ENCODE measurements around the gene CARD9.
"Not testable (repeated sequence)": the region's sequence is repeated elsewhere in the genome, so short reads cannot be mapped to it uniquely, and the experiment has no call there.

CARD9 gene

DNA sequence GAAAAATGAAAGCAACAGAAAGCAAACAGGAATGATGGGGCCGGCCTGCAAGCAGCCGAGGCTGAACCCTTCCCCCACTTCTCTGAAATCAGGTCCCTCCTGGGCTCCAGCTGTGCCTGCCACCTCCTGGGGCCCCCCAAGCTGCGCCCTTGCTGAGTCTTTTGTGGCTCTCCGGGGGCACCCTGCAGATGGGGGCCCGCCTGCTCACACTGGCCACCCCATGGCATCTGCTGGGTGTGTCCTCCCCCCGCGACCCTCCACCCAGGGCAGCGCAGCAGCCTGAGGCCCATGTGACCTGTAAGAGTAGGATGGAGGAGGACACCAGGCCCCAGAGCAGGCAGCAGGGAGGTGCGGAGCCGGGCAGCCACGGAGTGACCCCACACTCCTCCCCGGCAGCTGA, 40.4 kb downstream of the CARD9 start:
- DNase-seq, result no peak

DNA sequence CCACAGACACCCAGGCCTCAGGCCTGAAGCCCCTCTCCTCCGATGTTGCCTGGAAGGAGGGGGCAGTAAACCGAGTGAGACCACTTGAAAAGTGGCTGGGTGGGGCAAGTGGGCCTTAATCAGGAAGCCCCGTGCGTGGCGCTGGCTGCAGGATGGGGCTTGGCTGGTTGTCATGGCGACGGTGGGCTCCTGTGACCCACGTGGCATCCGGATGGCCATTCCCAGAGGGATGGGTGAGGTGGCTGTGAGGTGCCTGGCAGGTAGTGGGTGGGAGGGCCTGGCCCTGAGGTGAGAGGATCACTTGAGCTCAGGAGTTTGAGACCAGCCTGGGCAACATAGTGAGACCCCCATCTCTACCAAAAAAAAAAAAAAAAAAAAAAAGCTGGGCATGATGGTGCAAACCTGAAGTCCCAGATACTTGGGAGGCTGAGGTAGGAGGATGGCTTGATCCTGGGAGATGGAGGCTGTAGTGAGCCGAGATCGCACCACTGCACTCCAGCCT, 40.9 kb downstream of the CARD9 start:
- DNase-seq, result no peak

DNA sequence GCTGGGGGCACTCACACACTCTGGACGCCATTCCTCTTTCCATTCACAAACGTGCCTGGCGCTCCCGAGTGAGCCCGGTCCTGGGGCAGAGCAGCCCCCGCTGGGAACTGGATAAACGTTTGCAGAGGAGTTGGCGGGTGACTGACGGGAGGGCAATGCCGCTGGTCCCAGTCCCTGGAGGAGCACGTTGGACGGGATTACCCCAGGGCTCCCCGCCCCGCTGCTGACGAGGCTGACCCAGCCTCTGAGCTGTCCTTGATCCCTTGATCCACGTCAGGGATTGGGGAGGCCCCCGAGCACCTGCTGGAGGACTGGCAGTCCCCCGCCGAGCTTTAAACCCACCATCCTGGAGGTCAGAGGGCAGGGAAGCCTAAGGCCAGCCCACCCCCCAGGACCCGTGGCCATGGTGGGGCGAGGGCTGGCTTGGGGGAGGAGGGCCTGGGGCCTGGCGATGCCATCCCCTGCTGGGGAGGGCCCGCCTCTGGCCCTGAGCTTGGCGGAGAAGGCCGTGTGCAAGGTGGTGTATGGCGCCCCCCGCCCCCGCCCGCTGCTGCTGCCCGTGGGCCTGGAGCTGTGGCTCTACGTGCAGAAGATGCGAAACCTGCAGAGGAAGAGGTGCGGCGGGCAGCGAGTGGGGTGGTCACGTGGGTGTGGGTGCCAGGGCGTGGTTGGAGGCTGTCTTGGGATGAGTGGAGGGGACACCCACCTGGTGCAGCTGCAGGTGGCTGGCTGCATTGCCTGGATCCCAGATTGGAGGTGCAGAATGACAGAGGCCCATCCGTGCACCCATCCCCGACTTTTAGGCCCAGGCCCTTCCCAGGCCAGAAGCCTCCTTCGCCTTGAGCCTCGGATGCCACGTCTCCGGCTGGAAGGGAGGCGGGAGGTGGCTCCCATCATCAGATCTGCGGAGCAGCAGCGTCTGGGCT, 41.6 kb downstream of the CARD9 start:
- DNase-seq, result no peak

DNA sequence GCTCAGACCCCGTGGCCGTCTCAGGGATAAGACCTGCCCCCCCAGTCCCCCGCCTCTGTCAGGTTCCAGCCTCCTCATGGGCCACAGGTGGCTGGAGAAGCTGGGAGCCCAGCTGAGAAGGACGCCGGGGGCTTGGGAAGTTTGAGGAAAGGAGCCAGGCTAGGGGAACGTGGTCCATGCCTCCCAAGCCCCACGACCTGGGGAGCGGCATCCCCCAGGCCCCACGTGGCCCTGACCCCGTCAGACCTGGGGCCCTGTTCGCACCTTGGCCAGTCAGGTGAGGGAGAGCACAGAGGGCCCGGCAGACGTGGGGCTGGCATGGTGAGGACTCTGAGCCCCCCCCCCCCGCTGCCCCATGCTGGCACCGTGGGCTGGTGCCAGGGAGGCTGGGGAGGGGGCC, 42.4 kb downstream of the CARD9 start:
- no peak for DNase-seq

DNA sequence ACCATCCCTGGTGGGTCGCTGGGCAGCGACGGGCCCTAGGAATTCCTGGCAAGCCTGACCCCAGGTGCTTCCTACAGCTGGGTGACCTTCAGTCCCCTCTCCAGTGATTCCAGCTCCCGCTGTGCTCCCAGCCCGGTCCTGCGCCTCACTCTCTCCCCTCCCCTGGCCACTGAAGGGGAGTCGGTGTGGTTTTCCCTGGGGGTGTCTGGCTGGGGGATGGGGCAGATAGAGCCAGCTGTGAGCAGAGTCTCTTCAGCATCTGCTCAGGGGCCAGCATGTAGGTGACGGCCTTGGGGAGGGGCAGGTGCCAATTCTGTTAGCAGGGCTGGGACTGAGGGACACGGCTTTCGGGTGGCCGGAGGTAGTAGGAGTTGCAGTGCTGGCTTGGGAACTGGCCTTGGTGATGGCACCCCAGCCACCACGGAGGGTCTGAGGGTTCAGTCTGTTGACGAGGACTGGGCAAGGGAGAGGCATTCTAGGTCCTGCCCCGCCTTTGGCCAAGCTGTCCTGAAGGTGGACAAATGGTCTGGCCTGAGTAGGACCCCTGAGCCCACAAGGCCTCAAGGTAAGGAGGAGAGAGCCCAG, 43.0 kb downstream of the CARD9 start:
- no peak for DNase-seq

DNA sequence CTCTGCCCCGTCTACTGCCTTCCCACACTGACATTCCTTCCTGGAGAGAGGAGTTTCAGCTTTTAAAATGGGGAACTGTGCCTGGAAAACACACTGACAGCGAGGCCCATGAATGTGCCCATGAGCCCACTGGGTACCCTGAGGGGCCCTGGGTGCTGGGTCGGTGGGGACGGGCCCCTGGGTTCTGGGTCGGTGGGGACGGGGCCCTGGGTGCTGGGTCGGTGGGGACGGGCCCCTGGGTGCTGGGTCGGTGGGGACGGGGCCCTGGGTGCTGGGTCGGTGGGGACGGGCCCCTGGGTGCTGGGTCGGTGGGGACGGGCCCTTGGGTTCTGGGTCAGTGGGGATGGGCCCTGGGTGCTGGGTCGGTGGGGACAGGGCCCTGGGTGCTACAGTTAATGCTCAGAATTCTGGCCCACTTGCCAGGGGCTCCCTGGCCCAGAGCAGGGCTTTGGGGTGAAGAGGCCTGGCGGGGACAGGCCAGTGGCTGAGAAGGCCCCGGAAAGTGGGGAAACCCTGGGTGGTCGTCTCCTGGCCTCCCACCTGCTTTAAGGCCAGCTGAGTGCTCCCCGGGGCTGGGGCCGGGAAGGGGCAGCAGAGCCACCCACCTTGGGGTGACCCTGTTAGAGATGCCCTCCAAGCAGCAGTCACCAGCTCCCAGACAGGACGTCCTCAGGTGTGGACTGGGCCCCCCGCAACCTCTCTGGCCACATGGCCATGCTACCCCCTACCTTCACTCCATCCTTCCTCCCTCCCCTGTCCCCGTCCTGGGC, 43.6 kb downstream of the CARD9 start:
- no peak for DNase-seq

DNA sequence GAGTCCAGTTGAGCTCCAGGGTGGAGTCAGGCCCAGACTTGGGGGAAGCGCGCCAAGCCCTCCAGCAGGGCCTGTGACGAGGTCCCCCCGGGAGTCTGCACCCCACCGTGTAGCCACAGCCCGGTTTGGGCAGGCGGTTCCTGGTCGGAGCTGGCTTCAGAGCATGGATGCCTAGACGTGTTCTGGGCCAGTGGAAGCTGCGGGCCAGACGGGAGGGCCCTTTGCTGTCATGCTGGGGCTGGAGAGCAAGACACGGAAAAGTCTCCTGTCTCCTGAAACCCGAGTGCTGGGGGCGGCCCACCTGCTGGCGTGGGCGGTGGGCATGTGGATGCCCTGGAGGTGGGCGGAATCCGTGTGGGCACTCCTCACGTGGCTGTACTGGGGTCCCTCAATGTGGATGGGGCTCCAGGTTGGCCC, 44.2 kb downstream of the CARD9 start:
- no peak for DNase-seq

DNA sequence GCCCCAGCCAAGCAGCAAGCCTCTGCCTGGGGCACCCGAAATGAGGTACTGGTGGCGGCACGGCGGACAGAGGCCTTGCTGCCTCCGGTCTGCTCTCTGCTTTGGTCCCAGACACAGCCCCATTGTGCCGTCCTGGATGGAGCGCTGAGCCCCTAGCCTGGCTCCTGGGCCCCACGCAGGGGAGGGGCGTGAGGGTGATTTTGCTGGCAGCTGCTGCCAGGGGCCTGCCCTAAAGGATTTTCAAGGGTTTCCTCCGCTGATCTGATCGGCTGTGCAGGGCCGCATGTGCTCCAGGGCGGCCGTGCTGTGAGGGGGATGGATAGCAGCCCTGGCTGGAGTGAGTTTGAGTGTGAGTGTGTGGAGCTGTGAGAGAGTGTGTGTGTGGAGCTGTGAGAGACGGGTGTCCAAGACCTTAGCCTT, 44.8 kb downstream of the CARD9 start:
- DNase-seq, result no peak

DNA sequence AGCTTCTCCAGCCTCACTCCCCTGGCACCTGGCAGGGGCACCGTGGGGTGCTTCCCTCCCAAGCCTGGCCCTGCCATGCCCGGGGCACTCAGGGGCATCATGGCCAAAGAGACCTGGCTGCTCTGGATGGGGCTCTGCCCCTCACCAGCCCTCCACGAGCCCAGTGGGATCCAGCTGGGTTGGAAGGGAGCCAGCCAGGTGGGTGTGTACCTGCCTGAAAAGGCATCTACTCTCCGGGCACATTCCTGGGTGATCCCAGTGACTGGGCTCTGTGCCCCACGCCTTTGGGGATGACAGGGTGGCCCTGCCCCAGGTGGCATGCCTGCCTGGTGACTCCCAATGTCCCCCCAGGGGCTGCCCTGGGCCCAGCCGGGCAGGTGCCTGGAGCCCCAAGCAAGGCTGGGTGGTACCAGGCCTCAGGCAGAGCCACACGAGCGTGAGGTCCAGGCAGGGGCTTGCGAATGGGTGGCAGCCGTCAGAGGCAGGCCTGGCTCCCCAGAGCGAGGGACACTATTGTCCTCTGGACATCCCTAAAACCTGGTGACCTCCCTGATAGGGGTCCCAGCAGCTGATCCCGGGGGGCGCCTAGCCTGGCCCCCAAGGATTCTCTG, 45.4 kb downstream of the CARD9 start:
- no peak for DNase-seq

DNA sequence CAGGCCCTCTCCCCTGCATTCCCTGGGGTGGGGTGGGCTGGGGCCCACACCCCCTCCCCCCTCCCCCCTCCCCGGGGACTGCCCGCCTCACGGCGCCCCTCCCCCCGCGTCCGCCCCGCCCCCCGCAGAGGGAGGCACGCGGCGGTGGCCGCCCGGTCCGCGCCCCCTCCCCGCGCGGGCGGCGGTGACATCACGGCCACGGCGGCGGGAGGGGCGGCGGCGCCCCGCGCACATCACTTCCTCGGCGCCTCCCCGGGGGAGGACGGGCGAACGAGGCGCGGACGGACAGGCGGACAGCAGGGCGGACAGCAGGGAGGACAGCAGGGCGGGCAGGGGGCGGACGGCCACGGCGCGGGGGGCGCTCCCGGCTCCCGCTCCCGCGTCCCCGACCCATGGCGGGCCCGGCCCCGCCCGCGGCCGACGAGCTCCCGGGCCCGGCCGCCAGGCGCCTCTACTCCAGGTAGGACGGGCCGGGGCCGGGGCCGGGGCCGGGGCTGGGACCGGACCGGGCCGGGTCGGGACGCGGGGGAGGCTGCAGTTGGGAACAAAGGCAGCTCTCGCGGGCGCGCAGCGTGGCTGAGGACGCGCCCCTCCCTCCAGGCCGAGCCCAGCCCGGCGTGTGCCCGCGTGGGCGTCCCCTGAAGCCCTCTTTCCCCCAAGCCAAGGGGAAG, 46.0 kb downstream of the CARD9 start, which contains the start of gene GPSM1:
TSS of gene GPSM1 (plus strand) at position 236 of the 671 bp plus-strand sequence. CDS start at position 393, 157 bp downstream.
- DNase-seq, result peak; percentile 14

DNA sequence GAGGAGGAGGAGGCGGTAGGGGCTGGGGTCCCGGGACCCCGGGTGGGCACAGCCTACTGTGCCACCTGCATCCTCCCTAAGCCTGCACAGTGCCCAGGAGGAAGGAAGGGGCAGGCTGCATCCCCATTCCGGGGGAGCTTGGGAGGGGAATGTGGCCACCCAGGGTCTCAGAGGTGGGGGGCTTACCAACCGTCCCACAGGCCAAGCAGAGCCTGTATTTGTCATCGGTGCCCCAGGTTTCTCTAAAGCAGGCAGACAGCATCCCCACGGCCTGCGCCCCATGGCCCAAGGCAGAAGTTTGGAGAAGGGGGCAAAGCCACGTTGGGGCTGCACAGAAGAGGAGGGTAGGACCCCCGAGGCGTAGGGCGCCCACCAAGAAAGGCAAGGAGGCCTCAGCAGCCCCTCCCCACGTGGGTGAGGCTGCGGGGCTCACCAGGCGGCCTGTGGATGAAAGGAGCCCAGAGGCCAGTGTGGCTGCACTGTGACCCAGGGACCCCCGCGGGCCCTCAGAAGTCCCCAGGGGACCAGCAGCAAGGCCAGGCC, 46.6 kb downstream of the CARD9 start:
- DNase-seq, result no peak

DNA sequence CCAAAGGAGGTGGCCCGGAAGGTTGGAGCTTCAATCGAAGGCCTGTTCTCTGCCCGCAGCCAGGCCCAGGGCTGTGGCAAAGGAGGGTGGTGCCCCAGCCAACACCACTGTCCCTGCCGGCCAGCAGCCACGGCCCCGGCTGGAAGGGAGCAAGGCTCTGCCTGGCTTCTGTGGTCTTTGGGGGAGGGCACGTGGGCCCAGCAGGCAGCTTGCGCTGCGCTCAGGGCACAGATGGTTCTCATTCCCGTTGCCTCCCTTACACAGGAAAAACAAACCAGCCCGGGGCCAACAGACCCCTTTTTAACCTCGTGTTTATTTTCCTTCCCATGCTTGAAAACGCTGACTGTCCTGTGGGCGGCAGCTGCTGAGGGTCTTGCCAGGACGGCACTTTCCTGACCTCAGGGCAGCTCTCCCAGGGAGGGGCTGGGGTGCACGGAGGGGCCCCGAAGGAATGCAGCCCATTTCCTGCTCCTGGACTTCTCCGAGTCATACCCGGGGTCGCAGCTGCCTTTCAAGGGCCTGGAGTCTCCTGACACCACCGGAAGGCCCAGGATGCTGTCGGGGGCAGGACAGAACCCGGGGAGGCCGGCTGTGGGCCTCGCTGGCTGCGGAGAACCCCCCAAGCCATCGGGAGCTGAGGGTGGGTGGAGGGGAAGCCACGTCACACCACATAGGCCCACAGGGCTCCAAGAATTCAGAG, 47.3 kb downstream of the CARD9 start:
- DNase-seq, result no peak

DNA sequence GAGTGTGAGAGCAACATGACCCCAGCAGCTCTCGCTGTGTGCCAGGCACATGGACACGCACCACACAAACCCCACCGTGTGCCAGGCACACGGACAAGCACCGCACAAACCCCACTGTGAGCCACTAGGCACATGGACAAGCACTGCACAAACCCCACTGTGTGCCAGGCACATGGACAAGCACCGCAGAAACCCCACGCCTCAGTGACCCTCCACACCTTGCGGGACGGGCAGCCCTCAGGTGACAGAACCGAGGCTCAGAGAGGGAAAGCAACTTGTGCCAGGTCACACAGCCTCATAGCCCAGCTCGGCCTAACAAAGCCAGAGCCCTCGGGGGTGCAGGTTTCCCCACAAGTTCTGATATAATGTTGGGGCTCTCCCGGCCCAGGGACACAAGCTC, 48.1 kb downstream of the CARD9 start:
- no peak for DNase-seq

DNA sequence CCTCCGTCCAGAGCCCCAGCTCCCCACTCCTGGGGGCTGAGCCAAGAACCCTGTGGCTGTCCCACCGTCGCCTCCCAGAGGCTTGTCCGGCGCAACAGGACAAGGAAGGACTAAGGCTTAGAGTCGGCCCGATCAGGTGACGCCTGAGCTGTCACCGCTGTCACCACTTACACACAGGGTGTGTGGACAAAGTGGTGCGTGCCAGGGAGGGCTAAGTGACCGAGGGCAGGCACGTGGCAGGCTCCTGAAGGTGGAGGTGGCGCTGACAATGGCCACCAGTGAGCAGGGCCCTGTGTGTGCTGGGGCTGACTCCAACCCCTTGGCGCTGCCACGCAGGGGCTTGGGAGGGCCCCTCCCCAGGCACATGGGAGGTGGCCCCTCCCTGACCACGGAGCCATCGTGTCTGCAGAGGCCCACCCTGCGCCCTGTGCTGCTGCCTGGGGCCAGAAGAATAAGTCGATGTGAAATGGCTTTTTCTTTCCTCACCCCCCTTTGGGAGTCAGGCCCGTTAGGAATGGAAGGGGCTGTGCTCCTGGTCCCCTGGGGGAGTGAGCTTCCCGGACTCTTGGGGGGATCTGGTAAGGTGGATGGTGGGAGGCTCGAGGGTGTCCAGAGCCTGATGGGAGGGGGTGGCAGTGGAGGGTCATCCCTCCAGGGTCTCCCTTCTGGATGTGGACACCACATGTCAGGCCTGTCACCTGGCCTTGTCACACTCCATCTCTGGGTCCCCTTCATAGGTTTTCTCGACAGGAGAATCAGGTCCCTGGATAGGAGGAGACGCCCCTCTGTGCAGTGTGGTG, 48.8 kb downstream of the CARD9 start:
- DNase-seq, result no peak

DNA sequence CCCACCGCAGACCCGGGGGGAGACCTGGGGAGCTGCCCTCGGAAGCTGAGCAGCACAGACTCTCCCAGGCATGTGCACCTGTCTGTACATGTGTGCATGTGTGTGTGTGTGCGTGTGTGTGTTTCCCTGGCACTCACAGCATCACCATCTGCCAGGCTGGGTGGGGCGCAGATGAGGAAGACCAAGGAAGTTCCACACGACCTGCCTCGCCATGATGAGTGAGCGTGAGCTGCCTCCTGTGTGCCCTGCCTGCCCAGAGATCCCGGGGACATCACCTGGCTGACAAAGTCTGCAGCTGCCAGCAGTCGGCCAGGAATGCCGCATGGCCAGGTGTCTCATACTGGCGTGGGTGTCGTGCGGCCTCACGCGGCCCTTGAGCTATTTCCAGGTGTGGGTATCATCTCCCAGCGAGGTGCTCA, 50.1 kb downstream of the CARD9 start:
- DNase-seq, result no peak

DNA sequence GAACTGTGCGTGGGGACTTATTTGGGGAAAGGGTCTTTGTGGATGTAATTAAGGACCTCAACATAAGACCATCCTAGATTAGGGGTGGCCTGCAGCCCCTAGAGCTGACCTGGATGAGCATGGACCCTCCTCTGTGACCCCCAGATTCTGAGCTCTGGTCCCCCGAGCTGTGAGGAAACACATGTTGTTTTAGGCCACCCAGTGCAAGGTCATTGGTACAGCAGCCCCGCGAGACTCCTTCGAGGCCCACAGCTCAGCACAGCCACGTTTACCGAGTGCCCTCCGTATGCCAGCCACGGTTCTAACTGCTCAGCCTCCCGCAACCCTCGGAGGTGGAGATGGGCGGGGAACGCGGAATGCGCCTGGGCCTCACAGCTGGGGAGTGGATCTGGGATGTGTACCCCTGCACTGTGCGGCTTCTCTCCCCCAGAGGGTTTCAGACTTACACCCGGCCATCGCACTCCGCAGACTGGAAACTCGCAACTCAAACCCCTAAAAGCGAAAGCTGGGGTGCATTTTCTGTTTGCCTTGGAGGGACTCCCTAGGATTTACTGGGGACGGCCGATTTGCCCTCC, 50.6 kb downstream of the CARD9 start:
- no peak for DNase-seq

DNA sequence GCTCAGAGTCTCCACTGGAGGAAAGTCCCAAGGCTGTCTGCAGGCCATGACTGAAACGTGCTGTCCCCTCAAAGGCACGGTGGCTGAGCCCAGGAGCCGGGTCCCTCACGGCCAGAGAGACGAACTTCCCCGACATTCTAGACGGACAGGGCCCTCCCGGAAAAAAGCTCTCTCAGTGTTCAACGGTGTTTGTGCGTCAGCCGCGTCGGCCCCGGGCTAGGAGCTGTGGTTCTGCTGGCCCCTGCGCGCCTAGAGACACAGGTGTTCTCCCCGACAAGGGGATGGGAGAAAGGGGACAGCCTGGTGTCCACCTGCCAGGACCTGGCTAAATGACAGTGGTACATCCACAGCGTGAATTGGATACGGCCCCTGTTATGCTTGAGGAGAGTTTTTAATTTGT, 51.9 kb downstream of the CARD9 start:
- no peak for DNase-seq

DNA sequence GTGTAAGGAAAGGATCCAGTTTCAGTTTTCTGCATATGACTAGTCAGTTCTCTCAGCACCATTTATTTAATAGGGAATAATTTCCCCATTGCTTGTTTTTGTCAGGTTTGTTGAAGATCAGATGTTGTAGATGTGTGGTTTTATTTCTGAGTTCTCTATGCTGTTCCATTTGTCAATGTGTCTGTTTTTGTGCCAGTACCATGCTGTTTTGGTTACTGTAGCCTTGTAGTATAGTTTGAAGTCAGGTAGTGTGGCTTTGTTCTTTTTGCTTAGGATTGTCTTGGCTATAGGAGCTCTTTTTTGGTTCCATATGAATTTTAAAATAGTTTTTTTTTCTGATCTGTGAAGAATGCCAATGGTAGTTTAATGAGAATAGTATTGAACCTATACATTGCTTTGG, 52.5 kb downstream of the CARD9 start:
- DNase-seq, result not testable (repeated sequence)

DNA sequence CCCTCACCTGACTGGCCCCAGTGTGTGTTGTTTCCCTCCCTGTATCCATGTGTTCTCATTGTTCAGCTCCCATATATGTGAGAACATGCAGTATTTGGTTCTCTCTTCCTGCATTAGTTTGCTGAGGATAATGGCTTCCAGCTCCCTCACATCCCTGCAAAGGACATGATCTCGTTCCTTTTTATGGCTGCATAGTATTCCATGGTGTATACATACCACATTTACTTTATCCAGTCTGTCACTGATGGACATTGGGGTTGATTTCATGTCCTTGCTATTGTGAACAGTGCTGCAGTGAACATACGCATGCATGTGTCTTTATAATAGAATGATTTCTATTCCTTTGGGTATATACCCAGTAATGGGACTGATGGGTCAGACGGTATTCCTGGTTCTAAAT, 53.5 kb downstream of the CARD9 start:
- not testable (repeated sequence) for DNase-seq

DNA sequence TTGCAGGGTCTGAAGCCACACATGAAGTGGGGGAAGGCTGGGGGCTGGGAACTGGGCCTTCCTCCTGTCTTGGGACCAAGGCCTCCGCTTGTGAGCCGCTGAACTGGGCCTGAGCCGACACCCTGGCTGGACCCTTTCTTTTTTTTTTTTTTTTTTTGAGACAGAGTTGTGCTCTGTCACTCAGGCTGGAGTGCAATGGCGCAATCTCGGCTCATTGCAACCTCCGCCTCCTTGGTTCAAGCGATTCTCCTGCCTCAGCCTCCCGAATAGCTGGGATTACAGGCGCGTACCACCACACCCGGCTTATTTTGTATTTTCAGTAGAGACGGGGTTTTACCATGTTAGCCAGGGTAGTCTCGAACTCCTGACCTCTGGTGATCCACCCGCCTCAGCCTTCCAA, 54.2 kb downstream of the CARD9 start:
- DNase-seq, result not testable (repeated sequence)

Data from activated CD4-positive, alpha-beta T cell treated with anti-CD3 and anti-CD28 coated beads, Interleukin-2, Interleukin-6, amounts not matched to agents 100 ng/mL and 50 ng/mL, durations not matched to agents 16 hours and 8 hours (primary cell).